MM.1S (cell line): ENCODE measurements around the gene SIRPA.

Source experiments
- EZH2 ChIP-seq: fragments of 300-600 bp; sonication (generic); optimal IDR thresholded peaks from 2 replicates; pipeline ENCODE3; 2017; ENCODE audit warnings: low read depth, mild to moderate bottlenecking, antibody characterized with exemption, low read length, mixed read lengths
- EZH2phosphoT487 ChIP-seq: fragments of 300-600 bp; sonication (generic); IDR thresholded peaks from 2 replicates; pipeline ENCODE4 v1.6.1; 2018; ENCODE audit warnings: antibody characterized with exemption, low read length
- TF ChIP-seq, protein P1 (sequence below): fragments of 300-600 bp; sonication (generic); IDR thresholded peaks from 2 replicates; pipeline ENCODE4 v1.5.1; 2016; ENCODE audit warnings: antibody characterized with exemption, low read length, mixed read lengths

DNA sequence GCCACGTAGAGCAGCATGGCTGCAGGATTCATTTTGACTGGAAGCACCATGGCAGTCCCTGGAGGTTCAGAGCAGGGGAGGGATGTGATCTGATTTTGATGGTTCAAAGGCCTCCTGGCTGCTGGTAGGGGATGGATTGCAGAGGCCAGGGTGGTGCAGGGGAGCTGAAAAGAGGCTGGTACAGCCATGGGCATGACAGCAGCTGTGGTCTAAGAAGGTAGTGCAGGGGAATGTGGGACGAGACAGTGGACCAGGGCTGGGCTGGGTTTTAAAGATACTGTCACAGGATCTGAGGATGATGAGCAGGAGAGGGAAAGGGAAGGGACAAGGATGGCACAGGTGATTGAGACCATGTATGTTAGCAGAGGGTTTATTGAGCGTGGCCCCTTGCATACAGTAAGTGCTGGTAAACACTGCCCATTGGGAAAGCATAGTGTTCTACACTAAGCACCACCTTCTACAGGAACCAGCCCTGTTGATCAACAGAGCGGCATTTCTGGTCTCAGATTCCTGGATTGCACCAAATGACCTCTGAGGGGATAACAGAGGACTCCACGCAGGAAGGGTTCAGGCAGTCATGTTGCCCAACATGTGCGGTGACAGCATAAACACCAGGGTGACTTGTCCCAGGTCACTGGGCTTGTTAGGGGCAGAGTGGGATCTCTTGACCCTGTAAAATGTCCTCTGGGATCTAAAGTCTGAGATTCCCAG, 14.5 kb upstream of the SIRPA start:
- TF ChIP-seq, protein P1, sequence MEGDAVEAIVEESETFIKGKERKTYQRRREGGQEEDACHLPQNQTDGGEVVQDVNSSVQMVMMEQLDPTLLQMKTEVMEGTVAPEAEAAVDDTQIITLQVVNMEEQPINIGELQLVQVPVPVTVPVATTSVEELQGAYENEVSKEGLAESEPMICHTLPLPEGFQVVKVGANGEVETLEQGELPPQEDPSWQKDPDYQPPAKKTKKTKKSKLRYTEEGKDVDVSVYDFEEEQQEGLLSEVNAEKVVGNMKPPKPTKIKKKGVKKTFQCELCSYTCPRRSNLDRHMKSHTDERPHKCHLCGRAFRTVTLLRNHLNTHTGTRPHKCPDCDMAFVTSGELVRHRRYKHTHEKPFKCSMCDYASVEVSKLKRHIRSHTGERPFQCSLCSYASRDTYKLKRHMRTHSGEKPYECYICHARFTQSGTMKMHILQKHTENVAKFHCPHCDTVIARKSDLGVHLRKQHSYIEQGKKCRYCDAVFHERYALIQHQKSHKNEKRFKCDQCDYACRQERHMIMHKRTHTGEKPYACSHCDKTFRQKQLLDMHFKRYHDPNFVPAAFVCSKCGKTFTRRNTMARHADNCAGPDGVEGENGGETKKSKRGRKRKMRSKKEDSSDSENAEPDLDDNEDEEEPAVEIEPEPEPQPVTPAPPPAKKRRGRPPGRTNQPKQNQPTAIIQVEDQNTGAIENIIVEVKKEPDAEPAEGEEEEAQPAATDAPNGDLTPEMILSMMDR: no peak
- TF ChIP-seq EZH2 (no peak), EZH2phosphoT487 (no peak)
